GM21526 (cell line): Measurements from ENCODE around the gene APH1A.
"Not testable (repeated sequence)": the region's sequence is repeated elsewhere in the genome, so short reads cannot be mapped to it uniquely, and the experiment has no call there.

Experiments used
- ATAC-seq: cut with Tn5 transposase; IDR thresholded peaks from one replicate; pipeline ENCODE4 v1.9.1; 2021; ENCODE audit warnings: moderate library complexity; ENCODE audit not compliant: unreplicated experiment, low FRiP score

The APH1A gene

GRCh38 chr1:150234566-150235293 is 34.1 kb downstream of the APH1A start:
- peak; percentile 33 for ATAC-seq

GRCh38 chr1:150234309-150234565 is 34.6 kb downstream of the APH1A start:
- ATAC-seq, result peak; percentile 11

- no peak for ATAC-seq
Measured at GRCh38 chr1:150233359-150234308, 35.2 kb downstream of the APH1A start.

- not testable (repeated sequence) for ATAC-seq
Measured at GRCh38 chr1:150232921-150233320, 35.9 kb downstream of the APH1A start.

- ATAC-seq, result not testable (repeated sequence)
Measured at GRCh38 chr1:150228246-150228645, 40.6 kb downstream of the APH1A start.

GRCh38 chr1:150227228-150227627 is 41.6 kb downstream of the APH1A start:
- ATAC-seq, result no peak

- ATAC-seq, result no peak
Measured at GRCh38 chr1:150226486-150226885, 42.3 kb downstream of the APH1A start.

- ATAC-seq, result no peak
Measured at GRCh38 chr1:150225546-150225945, 43.3 kb downstream of the APH1A start.

GRCh38 chr1:150224983-150225382 is 43.8 kb downstream of the APH1A start:
- no peak for ATAC-seq

- no peak for ATAC-seq
Measured at GRCh38 chr1:150221552-150221951, 47.3 kb downstream of the APH1A start.

- not testable (repeated sequence) for ATAC-seq
Measured at GRCh38 chr1:150215855-150216254, 53.0 kb downstream of the APH1A start.
